A673 (cell line): ENCODE measurements around the gene ARFIP1.

Source experiments
- CTCF ChIP-seq: fragments of 300-800, 200-600 bp; sonication (generic); conservative IDR thresholded peaks from 2 replicates; pipeline ENCODE4 v1.5.1; 2017; ENCODE audit warnings: low read depth, mild to moderate bottlenecking, antibody characterized with exemption, low read length, moderate library complexity, mixed read lengths
- EZH2 ChIP-seq: fragments of 200-600 bp; sonication (generic); IDR thresholded peaks from 2 replicates; pipeline ENCODE4 v1.6.1; 2017; ENCODE audit warnings: borderline replicate concordance, low read depth, mild to moderate bottlenecking, mixed read lengths, antibody characterized with exemption, low read length; ENCODE audit not compliant: poor library complexity, severe bottlenecking

DNA sequence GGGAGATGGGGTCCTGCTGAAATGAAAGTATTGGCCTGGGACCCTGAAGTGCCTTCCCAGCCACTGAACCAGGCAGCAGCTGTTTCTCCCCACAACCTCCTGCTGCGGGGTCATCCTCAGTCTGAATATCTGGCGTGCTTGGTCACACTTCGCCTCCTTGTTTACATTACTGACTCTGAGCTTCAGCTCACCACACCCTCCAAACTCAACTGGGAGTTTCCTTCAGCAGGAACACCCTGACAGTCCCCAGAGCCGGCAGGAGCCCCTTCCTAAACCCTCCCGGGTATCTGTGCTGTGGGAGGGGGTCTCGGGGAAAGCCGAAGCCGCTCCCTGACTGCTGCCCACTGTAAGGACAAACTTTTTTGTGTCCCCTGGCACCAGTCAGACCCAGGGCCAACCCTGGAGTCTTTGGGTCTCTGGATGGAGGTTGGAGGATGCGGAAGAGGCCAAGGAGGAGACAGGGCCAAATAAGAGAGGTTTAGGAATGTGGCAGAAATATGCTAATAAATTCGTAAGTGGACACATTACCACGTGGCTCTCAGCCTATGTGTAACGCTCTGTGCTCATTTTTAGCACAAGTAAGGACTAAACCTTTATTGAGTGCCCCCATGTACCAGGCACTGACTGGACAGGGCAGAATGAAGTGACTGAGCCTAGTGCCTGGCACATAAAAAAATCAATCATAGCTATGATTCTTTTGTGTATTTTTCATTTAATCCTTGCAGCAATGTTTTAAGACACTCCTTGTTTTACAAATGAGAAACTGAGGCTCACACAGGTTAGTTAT, 177.1 kb downstream of the ARFIP1 start:
- TF ChIP-seq EZH2 (no peak), CTCF (no peak)
